ENCODE measurements around the gene PRKCA.
"Not testable (repeated sequence)": the region's sequence is repeated elsewhere in the genome, so short reads cannot be mapped to it uniquely, and the experiment has no call there.

The PRKCA gene

DNA sequence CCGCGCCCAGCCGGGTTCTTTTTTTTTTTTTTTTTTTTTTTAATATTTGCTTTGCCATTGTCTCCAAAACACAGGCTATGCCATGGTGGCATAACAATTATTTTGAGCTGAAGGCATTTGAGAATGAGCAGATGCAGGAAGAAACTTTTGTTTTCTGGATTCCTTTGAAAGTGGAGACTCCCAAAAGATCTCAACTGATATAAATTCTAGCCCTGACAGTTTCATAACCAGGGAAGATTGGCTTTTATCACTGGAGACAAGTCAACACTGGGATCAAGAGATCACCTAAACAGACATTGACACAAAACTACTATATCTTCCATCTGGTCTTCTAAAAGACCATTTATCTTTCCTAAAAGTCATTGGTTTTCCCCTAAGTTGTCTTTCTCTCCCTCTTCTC lies 10.1 kb upstream of the PRKCA start:
- DNase-seq = no peak

GRCh38 chr17:66296289-66296725 lies 6.1 kb upstream of the PRKCA start:
- no peak for DNase-seq

- DNase-seq = not testable (repeated sequence)
Measured at GRCh38 chr17:66297443-66297842, 5.0 kb upstream of the PRKCA start.

DNA sequence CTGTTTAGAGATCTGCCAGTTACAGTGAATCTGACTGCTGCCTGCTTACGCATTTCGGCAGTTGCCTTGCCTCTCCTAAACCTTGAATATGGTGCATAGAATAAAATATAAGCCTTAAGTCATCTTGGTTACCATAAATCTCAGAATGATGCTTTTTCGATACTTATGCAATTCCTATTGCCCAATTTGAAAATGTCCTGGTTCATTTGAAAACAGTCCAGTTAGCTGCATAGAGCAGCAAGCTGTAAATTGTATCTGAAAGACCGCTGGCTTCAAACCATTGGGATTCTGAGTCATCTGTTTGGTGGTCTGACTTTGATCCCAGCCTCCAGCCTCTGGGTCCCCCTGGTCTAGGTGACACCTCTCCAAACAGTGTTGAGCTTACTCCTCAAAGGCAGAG lies 2.7 kb upstream of the PRKCA start:
- no peak for DNase-seq

DNA sequence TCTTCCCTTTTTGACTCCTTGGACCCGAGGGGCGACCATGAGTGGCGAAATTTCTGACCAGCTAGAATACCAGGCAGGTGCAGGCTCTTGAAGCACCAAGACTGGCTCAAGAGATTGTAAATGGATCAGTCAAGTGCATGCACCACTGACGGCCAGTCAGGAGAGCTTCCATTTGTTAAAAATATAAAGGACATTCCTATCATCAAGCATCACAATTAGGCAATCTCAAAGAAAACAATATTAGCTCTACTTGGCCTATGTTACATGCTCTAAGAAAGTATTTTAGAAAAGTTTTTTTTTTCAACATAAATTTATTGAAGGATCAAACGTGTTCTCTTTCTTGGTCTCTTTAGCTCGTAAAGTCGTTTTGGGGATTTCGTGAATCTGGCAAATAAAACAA lies 1.5 kb upstream of the PRKCA start:
- DNase-seq = no peak

DNA sequence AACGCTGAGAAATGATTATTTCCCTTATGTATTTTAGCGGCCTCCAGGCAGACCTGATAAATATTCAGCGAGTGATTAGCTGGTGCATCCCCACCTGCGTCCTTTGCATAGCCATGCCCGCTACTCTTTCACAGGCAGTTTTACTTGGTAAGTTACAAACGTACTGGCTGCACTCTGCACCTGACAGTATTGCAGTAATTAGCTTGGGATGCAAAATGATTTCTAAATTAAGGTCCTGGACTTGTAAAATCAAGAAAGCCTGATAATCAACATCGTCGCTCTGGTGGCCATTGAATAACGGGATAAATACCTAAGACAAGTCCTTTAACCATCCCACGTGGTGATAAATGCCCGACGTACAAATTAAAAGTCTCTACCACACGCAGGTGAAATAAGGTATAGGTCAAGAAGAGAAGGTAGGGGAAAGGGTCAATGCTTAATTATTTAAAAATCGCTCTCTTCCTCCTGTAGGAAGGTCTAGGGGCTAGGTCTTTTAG lies 998 bp upstream of the PRKCA start:
- DNase-seq = no peak

DNA sequence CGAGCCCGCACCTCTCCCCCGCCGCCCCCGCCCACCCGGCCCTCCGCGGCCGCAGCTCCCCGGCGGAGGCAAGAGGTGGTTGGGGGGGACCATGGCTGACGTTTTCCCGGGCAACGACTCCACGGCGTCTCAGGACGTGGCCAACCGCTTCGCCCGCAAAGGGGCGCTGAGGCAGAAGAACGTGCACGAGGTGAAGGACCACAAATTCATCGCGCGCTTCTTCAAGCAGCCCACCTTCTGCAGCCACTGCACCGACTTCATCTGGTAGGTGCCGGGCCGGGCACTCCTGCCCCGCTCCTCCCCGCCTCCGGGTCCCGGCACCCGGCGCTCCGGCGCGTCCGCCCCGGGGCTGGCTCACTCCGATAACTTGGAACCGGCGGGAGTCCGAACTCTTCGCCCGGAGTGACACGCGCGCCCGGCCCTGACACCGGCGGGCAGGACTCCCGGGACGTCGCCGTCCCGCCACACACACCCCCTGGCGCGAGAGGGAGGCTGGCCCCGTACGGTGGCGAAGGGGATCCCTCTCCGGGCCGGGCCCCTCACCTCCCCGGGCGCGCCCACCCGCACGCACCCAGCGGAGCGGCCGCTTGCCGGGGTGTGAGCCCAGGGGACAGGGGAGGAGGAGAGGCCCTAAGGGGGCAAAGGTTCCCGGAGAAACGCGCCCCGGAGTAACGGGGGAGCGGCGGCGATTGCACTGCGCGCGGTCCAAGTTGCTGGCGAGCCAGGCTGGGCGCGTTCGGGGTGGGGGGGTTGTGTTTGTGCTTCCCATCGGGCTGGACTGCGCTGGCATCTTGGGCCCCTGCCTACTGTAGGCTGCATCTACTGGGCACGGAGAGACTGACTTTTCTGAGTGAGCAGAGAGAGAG lies 581 bp downstream of the PRKCA start:
- DNase-seq = peak; percentile 50

- DNase-seq = peak; percentile 30
Measured at GRCh38 chr17:66304304-66305174, 2.1 kb downstream of the PRKCA start.

GRCh38 chr17:66306446-66306845 lies 4.0 kb downstream of the PRKCA start:
- DNase-seq = no peak

- no peak for DNase-seq
Measured at GRCh38 chr17:66307257-66307656, 4.8 kb downstream of the PRKCA start.

DNA sequence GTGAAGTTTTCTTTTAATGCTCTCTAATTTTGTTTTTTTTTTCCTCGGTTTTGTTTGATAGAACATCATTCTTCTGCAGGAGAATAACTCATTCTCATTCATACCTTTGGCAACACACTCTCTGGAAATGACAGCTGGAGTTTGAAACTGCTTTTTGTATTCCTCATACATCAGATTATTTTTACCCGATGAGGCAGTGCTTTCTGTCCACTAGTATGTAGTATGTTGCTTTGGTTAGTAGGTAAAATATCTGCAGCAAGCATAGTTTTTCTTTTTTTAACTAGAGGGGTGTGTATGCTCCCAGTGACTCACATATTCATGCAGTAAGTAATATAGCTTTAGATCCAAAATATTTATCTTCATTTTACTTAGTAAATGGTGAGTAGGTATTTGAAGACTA lies 6.4 kb downstream of the PRKCA start:
- no peak for DNase-seq

DNA sequence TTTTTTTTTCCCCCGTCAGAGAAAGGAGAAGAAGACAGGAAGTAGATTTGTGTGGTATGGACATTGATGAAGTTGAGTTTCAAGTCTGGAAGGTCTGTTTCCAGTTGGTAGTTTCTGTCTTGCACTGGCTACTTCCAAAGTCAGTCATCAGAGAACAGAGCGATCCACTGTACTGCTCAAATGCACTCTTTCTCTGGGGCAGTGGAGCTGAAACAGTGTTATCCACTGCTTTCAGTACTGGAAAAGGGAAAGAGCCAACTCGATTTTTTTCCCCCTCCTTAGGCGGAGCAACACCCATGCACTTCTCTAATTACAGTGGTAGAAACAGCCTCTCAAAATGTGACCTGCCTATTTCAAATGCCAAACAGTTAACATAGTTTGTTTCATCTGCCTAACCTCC lies 7.4 kb downstream of the PRKCA start:
- DNase-seq = no peak

GRCh38 chr17:66310528-66311148 lies 8.2 kb downstream of the PRKCA start:
- DNase-seq = no peak

- no peak for DNase-seq
Measured at GRCh38 chr17:66312912-66313311, 10.5 kb downstream of the PRKCA start.

- DNase-seq = no peak
Measured at GRCh38 chr17:66313325-66313724, 10.9 kb downstream of the PRKCA start.

- DNase-seq = no peak
Measured at GRCh38 chr17:66313995-66314659, 11.7 kb downstream of the PRKCA start.

DNA sequence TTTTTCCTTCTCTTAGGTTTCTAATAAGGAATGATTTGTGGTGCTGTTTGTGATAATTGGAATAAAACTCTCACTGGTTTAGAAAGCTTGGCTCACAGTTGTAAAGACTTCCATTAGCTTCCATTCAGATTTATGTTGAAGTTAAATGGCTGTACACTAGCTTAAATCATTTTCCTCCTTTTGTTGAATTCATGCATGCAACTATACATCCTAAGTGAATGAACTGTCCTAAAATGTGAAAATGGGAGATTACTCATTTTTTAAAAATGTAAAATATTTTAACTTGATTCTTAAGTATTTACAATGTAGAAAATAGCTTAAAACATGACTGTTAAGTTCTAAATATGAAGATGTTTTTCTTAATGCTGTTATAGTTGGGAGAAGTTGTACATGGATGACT lies 15.2 kb downstream of the PRKCA start:
- DNase-seq = no peak

DNA sequence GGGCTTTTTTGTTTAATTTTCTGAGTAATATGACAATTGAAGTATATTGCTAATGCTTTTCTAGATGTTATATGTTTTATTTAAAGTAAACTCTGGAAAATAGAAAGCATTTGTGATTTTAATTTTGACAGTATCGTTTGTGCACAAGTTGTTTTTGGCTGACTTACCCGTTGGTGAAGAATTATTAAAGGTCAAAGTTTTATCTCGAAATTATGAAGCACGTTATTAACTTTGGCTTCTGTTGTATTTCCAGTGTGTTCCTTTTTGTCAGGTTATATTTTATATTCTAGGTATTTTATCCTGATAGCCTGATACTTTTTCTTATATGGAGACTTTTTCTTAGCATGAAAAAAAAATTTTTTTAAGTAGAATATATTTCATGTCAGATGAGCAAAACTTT lies 16.8 kb downstream of the PRKCA start:
- no peak for DNase-seq

GRCh38 chr17:66322764-66323163 lies 20.4 kb downstream of the PRKCA start:
- DNase-seq = no peak

GRCh38 chr17:66324381-66325004 lies 22.1 kb downstream of the PRKCA start:
- DNase-seq = not testable (repeated sequence)

DNA sequence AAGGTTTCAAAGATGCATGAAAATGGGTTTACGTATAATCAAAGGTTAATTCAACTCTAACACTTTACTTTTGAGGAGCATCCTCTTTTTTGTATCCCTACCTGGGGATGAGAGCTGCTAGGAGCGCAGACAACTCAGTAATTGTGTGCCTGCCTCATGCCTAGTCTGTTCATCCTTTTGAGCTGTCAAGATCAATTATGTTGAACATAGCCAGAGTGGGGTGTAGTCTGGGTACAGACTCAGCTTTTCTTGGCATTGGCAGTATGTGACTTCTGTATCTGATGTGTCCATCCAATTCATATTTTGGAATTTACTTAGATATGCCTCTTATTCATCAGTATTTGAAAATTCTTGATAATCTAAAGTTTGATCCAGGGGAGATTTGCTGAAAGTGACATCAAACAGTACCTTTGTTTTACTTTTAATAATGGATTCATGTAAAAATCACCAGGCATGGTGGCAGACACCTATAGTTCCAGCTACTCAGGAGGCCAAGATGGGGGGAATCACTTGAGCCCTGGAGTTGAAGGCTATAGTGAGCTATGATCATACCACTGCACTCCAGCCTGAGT lies 24.1 kb downstream of the PRKCA start:
- DNase-seq = no peak

GRCh38 chr17:66330646-66331037 lies 28.2 kb downstream of the PRKCA start:
- no peak for DNase-seq
